CD14-positive monocyte (primary cell): ENCODE data around the gene CPED1. TPM values are rescaled to one million over a fixed set of nuclear protein-coding genes. Genes with fewer than 3 reads are reported as not detected.

Experiments used
- DNase-seq, 3 donors: peaks; one replicate each; pipeline ENCODE4 v3.0.0-alpha.2; 2011 to 2022
- H2AFZ ChIP-seq: 2 replicates; pipeline ENCODE4 v1.6.0; 2012; ENCODE audit warnings: mild to moderate bottlenecking, low read depth, low read length, inconsistent platforms; ENCODE audit not compliant: insufficient read depth, poor library complexity, severe bottlenecking
- H3K27ac ChIP-seq, 2 donors: 1 replicate in 1 of 2; 2 replicates in 1 of 2; pipeline ENCODE4 v1.5.1; 2012 to 2013; ENCODE audit warnings: low read length in 2 of 2, control low read depth in 1 of 2, inconsistent platforms in 1 of 2, low read depth in 1 of 2, mild to moderate bottlenecking in 1 of 2
- H3K27me3 ChIP-seq, 2 donors: one replicate each; pipeline versions ENCODE4 v1.6.0 to v1.6.1; 2011 to 2013; ENCODE audit warnings: low read length in 2 of 2; ENCODE audit not compliant: control insufficient read depth in 2 of 2, insufficient read depth in 2 of 2
- H3K36me3 ChIP-seq, 2 donors: replicated peaks in 1 of 2; 1 replicate in 1 of 2; 2 replicates in 1 of 2; pipeline versions ENCODE4 v1.5.1 to v1.6.1; 2012 to 2013; ENCODE audit warnings: low read length in 2 of 2, control low read depth in 1 of 2, inconsistent platforms in 1 of 2, mild to moderate bottlenecking in 1 of 2; ENCODE audit not compliant: insufficient read depth in 2 of 2, control insufficient read depth in 1 of 2
- H3K4me1 ChIP-seq, 2 donors: 1 replicate in 1 of 2; 2 replicates in 1 of 2; pipeline versions ENCODE4 v1.5.1 to v1.6.1; 2012 to 2013; ENCODE audit warnings: low read length in 2 of 2, control low read depth in 1 of 2, inconsistent platforms in 1 of 2, mild to moderate bottlenecking in 1 of 2, moderate library complexity in 1 of 2; ENCODE audit not compliant: insufficient read depth in 2 of 2, control insufficient read depth in 1 of 2
- H3K4me2 ChIP-seq: replicated peaks from 2 replicates; pipeline ENCODE3; 2012; ENCODE audit warnings: low read length, moderate library complexity, mild to moderate bottlenecking; ENCODE audit not compliant: poor library complexity, severe bottlenecking; ENCODE audit errors: extremely low read depth
- H3K4me3 ChIP-seq, 3 experiments: fragments of 200-600 bp in 1 of 3; sonication (generic) in 1 of 3; replicated peaks in 1 of 3; 1 replicate in 2 of 3; 2 replicates in 1 of 3; pipeline ENCODE4 v1.5.1; 2011 to 2013; ENCODE audit warnings: low read length in 3 of 3, mild to moderate bottlenecking in 3 of 3, control low read depth in 2 of 3, low read depth in 2 of 3, inconsistent platforms in 1 of 3, moderate library complexity in 1 of 3
- H3K79me2 ChIP-seq: 2 replicates; pipeline ENCODE4 v1.6.0; 2012; ENCODE audit warnings: mild to moderate bottlenecking, control low read depth, inconsistent platforms, low read length, moderate library complexity; ENCODE audit not compliant: insufficient read depth
- H3K9ac ChIP-seq: 2 replicates; pipeline ENCODE4 v1.6.0; 2017; ENCODE audit warnings: low read length, mild to moderate bottlenecking; ENCODE audit not compliant: insufficient read depth, poor library complexity, severe bottlenecking
- H3K9me3 ChIP-seq, 2 donors: replicated peaks in 1 of 2; 1 replicate in 1 of 2; 2 replicates in 1 of 2; pipeline versions ENCODE4 v1.5.1 to v1.6.1; 2012 to 2013; ENCODE audit warnings: low read length in 2 of 2, control low read depth in 1 of 2; ENCODE audit not compliant: control insufficient read depth in 1 of 2, insufficient read depth in 1 of 2
- H4K20me1 ChIP-seq: 2 replicates; pipeline ENCODE4 v1.6.0; 2012; ENCODE audit warnings: mild to moderate bottlenecking, low read length, control low read depth, moderate library complexity; ENCODE audit not compliant: insufficient read depth
- H3K27ac Mint-ChIP-seq, 7 donors: one replicate each; pipeline ENCODE4 v1.8.0; 2020; ENCODE audit warnings: mild to moderate bottlenecking in 7 of 7, mixed read lengths in 7 of 7, moderate library complexity in 6 of 7, inconsistent platforms in 2 of 7
- H3K27me3 Mint-ChIP-seq, 3 donors: one replicate each; pipeline ENCODE4 v1.8.0; 2021 to 2022; ENCODE audit warnings: low read depth in 3 of 3, mild to moderate bottlenecking in 3 of 3, mixed read lengths in 3 of 3, moderate library complexity in 3 of 3, inconsistent platforms in 1 of 3
- H3K36me3 Mint-ChIP-seq, 2 donors: one replicate each; pipeline ENCODE4 v1.8.0; 2020; ENCODE audit warnings: mixed read lengths in 2 of 2, inconsistent platforms in 1 of 2, mild to moderate bottlenecking in 1 of 2
- H3K4me1 Mint-ChIP-seq: one replicate; pipeline ENCODE4 v1.8.0; 2020; ENCODE audit warnings: mild to moderate bottlenecking, mixed read lengths
- H3K4me3 Mint-ChIP-seq, 2 donors: one replicate each; pipeline ENCODE4 v1.8.0; 2020; ENCODE audit warnings: mild to moderate bottlenecking in 2 of 2, mixed read lengths in 2 of 2, moderate library complexity in 1 of 2
- H3K9me3 Mint-ChIP-seq, 7 donors: one replicate each; pipeline ENCODE4 v1.8.0; 2020 to 2022; ENCODE audit warnings: mixed read lengths in 7 of 7, mild to moderate bottlenecking in 6 of 7, moderate library complexity in 6 of 7, inconsistent platforms in 2 of 7
- CTCF ChIP-seq: fragments of 200-600 bp; IDR thresholded peaks from one replicate; pipeline ENCODE4 v1.8.0; 2022; ENCODE audit warnings: antibody characterized with exemption, mild to moderate bottlenecking
- WGBS: methylation state at CpG from one replicate; pipeline ENCODE4 v1.1.5; 2013; ENCODE audit warnings: missing lambda C conversion rate; ENCODE audit not compliant: insufficient coverage; 5-methylcytosine and 5-hydroxymethylcytosine counted together
- intact Hi-C, 2 donors: fragments of 100-400 bp; cut with micrococcal nuclease; formaldehyde crosslinking; loops; one replicate each; pipeline versions ENCODE4 v1.15.0 to v1.15.1; 2023
- polyA plus RNA-seq, 3 donors: library from polyadenylated mRNA; depleted of rRNA in 1 of 3; unstranded in 2 of 3; stranded (reverse) in 1 of 3; fragments of 300-500 nt in 2 of 3; fragments of >200 nt in 1 of 3; fragmentation: Illumina TruSeq in 2 of 3; gene quantifications; 1 replicate in 2 of 3; 2 replicates in 1 of 3; pipeline ENCODE4 v1.2.3, GENCODE V29; 2012 to 2021

CPED1 gene
- polyA plus RNA-seq, 3 donors = 9.8 to 30.0 (median 20.4) TPM

- Mint-ChIP-seq H3K9me3 (peaks cover 0 to 9% (median 0%) of the 10 kb centered on the region in 7 donors), H3K27ac (no peak overlapping the region), H3K27me3 (peaks cover 27 to 36% (median 28%) of the 10 kb centered on the region in 3 donors), H3K36me3 (no peaks in the 10 kb centered on the region), H3K4me1 (peaks cover 8% of the 10 kb centered on the region), H3K4me3 (no peak overlapping the region)
- no peak for DNase-seq
- Histone ChIP-seq H3K9me3 (peaks cover 4 to 6% of the 10 kb centered on the region in 2 donors), H3K4me3 (no peak overlapping the region), H3K27ac (no peak overlapping the region), H4K20me1 (no peaks in the 10 kb centered on the region), H3K4me1 (no peaks in the 10 kb centered on the region), H3K36me3 (no peaks in the 10 kb centered on the region), H2AFZ (no peak overlapping the region), H3K79me2 (no peaks in the 10 kb centered on the region), H3K4me2 (no peak overlapping the region), H3K9ac (no peak overlapping the region), H3K27me3 (peaks cover 40 to 56% of the 10 kb centered on the region in 2 donors)
- no peak for TF ChIP-seq CTCF
- intact Hi-C loops = no loop called here
- no CpG with 5 or more reads among the region's 4 CpGs for WGBS
Measured at GRCh38 chr7:121334376-121334775, 345.9 kb downstream of the CPED1 start.

DNA sequence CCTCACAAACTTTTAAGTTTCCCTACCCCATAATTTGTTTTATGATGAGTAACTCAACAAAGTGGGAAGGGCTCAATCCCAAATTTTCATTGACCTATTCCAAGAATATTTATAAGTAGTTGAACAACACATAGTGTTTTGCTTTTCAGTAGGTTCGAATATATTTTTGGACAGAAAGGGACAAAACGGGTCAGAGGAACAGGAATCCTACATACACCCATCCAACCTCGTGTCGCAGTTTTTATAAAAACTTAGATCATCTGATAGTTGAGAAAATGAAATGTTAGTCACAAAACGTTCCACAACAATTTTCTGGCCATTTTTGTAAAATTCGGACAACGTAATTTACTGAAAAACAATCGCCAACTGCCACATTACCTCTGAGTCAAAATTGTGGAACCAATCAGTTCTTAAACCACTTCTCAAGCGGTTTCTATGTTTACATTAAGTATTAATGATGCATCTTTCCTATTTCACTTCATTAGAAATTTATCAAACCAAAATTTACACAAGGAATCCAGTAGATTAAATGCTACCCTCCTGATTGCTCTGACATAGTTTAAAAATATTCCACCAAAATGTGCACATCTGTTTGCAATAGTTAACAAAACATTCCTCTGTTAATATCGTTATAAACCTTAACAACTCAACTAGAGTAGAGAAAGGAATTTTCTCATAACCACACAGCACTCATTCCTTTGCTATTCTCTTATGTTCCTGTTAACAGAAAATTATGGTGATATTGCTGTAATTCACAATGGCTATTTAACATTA is 346.6 kb downstream of the CPED1 start:
- no peak overlapping the region for H3K4me2 ChIP-seq
- no peaks in the 10 kb centered on the region for H4K20me1 ChIP-seq
- no peaks in the 10 kb centered on the region for H3K36me3 Mint-ChIP-seq
- no CpG with 5 or more reads among the region's 10 CpGs for WGBS
- TF ChIP-seq CTCF = no peak
- no peak overlapping the region for H3K9ac ChIP-seq
- no peaks in the 10 kb centered on the region for H3K36me3 ChIP-seq
- no peak for DNase-seq
- H3K79me2 ChIP-seq = no peaks in the 10 kb centered on the region
- H3K9me3 ChIP-seq = peaks cover 4 to 6% of the 10 kb centered on the region in 2 donors
- no peak overlapping the region for H3K4me3 ChIP-seq
- peaks cover 0 to 5% (median 0%) of the 10 kb centered on the region in 7 donors for H3K9me3 Mint-ChIP-seq
- H3K27me3 Mint-ChIP-seq = peaks cover 20 to 29% (median 21%) of the 10 kb centered on the region in 3 donors
- H3K4me1 ChIP-seq = no peaks in the 10 kb centered on the region
- no peak overlapping the region for H2AFZ ChIP-seq
- peaks cover 5% of the 10 kb centered on the region for H3K4me1 Mint-ChIP-seq
- H3K27ac ChIP-seq = no peak overlapping the region
- H3K27me3 ChIP-seq = peaks cover 33 to 49% of the 10 kb centered on the region in 2 donors
- no peak overlapping the region for H3K4me3 Mint-ChIP-seq
- H3K27ac Mint-ChIP-seq = no peak overlapping the region
- intact Hi-C loops = no loop called here
